ENCODE results near the gene NUP62. TPM values are rescaled to one million over a fixed set of nuclear protein-coding genes. Genes with fewer than 3 reads are reported as not detected.

Gene NUP62
- polyA plus RNA-seq, 1 of the 3 experiments (the other 2 are of a cell fraction), result 16.2 TPM

DNA sequence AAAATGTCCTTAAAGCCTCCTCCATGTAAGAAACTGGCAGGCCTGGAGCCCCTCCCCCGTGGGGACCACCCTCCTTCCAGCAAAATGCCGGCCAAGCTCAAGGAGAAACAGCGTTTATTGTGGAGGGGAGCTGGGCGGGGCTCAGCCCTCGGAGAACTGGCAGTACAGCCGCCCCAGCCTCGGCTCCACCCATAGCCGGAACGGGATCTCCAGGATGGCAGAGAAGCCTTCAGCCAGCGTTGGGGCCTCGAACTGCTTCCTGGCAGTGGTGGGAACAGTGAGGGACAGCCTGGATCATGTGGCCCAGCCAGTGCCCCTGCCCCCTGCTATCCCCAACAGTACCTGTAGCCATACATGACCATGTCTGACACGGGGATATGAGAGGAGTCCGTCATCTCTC lies 68.2 kb downstream of the NUP62 start:
- Histone ChIP-seq H3K4me1 (ENCODE audit: control insufficient read depth in 1 of 2, insufficient read depth in 2 of 2, low read depth in 1 of 2, low read length in 1 of 2) (peaks cover 17 to 19% of the 10 kb centered on the region in 2 experiments; a peak in 3 of 4 replicates), H3K27me3 (ENCODE audit: insufficient read depth) (no peaks in the 10 kb centered on the region), H3K4me3 (ENCODE audit: low read depth in 2 of 2, low read length in 1 of 2) (no peak overlapping the region), H3K9me2 (no peaks in the 10 kb centered on the region), H3K9ac (no peak overlapping the region), H3F3A (replicated peaks; ENCODE audit: insufficient read depth) (peaks cover 36% of the 10 kb centered on the region), H3K36me3 (replicated peaks in 1 of 2; ENCODE audit: control insufficient read depth in 1 of 2, insufficient read depth in 2 of 2, low read length in 1 of 2) (peaks cover 25 to 65% of the 10 kb centered on the region in 2 experiments), H3K9me3 (no peaks in the 10 kb centered on the region), H3K79me2 (ENCODE audit: insufficient read depth) (peaks cover 34% of the 10 kb centered on the region), H3K27ac (ENCODE audit: low read depth in 2 of 2, low read length in 1 of 2) (no peak overlapping the region; a peak in 2 of 4 replicates), H3K4me2 (no peak overlapping the region), H2AFZ (ENCODE audit: low read depth) (no peak overlapping the region), H4K20me1 (ENCODE audit: insufficient read depth) (peaks cover 46% of the 10 kb centered on the region)
- no peak for TF ChIP-seq JUND (IDR thresholded peaks at IDR 0.05)
- TF ChIP-seq NRF1 (IDR thresholded peaks at IDR 0.05; ENCODE audit: low read depth, low read length), result no peak
- TF ChIP-seq MXI1 (IDR thresholded peaks at IDR 0.05; ENCODE audit: low read depth, low read length), result no peak
- no peak for TF ChIP-seq FOXM1 (IDR thresholded peaks at IDR 0.05; ENCODE audit: low read depth)
- TF ChIP-seq FOXJ3 (CRISPR knock-in tag; IDR thresholded peaks at IDR 0.05), result no peak
- no peak for TF ChIP-seq RCOR1 (IDR thresholded peaks at IDR 0.05; ENCODE audit: low read length)
- TF ChIP-seq, protein P1, sequence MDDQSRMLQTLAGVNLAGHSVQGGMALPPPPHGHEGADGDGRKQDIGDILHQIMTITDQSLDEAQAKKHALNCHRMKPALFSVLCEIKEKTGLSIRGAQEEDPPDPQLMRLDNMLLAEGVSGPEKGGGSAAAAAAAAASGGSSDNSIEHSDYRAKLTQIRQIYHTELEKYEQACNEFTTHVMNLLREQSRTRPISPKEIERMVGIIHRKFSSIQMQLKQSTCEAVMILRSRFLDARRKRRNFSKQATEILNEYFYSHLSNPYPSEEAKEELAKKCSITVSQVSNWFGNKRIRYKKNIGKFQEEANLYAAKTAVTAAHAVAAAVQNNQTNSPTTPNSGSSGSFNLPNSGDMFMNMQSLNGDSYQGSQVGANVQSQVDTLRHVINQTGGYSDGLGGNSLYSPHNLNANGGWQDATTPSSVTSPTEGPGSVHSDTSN (IDR thresholded peaks at IDR 0.05), result no peak; the same call in 1 of the 2 replicates
- TF ChIP-seq, protein P2, sequence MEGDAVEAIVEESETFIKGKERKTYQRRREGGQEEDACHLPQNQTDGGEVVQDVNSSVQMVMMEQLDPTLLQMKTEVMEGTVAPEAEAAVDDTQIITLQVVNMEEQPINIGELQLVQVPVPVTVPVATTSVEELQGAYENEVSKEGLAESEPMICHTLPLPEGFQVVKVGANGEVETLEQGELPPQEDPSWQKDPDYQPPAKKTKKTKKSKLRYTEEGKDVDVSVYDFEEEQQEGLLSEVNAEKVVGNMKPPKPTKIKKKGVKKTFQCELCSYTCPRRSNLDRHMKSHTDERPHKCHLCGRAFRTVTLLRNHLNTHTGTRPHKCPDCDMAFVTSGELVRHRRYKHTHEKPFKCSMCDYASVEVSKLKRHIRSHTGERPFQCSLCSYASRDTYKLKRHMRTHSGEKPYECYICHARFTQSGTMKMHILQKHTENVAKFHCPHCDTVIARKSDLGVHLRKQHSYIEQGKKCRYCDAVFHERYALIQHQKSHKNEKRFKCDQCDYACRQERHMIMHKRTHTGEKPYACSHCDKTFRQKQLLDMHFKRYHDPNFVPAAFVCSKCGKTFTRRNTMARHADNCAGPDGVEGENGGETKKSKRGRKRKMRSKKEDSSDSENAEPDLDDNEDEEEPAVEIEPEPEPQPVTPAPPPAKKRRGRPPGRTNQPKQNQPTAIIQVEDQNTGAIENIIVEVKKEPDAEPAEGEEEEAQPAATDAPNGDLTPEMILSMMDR (IDR thresholded peaks at IDR 0.05), result no peak
- TF ChIP-seq, protein P3, sequence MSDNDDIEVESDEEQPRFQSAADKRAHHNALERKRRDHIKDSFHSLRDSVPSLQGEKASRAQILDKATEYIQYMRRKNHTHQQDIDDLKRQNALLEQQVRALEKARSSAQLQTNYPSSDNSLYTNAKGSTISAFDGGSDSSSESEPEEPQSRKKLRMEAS (IDR thresholded peaks at IDR 0.05; ENCODE audit: low read depth), result no peak
- TF ChIP-seq, protein P4, sequence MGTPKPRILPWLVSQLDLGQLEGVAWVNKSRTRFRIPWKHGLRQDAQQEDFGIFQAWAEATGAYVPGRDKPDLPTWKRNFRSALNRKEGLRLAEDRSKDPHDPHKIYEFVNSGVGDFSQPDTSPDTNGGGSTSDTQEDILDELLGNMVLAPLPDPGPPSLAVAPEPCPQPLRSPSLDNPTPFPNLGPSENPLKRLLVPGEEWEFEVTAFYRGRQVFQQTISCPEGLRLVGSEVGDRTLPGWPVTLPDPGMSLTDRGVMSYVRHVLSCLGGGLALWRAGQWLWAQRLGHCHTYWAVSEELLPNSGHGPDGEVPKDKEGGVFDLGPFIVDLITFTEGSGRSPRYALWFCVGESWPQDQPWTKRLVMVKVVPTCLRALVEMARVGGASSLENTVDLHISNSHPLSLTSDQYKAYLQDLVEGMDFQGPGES (IDR thresholded peaks at IDR 0.05; ENCODE audit: low read depth, low read length), result no peak
- TF ChIP-seq GABPA (IDR thresholded peaks at IDR 0.05; ENCODE audit: low read depth), result no peak
- TF ChIP-seq YY1 (IDR thresholded peaks at IDR 0.05; ENCODE audit: low read depth), result no peak
- no peak for TF ChIP-seq NFIC (IDR thresholded peaks at IDR 0.05; ENCODE audit: borderline replicate concordance)
- DNase-seq, result no peak
- ChIA-PET CTCF (no interaction called here), POLR2A (interaction anchor here (0.9 to 1.9 kb wide), 2 partner anchors 8 to 10 kb away, joined by 3 to 16 read pairs; partner anchors contain the start of gene PTOV1)
- 77% methylated on average over 12 of the region's 13 CpGs for WGBS (ENCODE audit: low lambda C conversion rate)

Data from SK-N-SH (cell line).